GM19351 (cell line): ENCODE data around the gene POC1B.

Experiments used
- ATAC-seq: cut with Tn5 transposase; IDR thresholded peaks from one replicate; pipeline ENCODE4 v1.9.1; 2021; ENCODE audit warnings: mild to moderate bottlenecking, moderate library complexity; ENCODE audit not compliant: unreplicated experiment

POC1B gene

DNA sequence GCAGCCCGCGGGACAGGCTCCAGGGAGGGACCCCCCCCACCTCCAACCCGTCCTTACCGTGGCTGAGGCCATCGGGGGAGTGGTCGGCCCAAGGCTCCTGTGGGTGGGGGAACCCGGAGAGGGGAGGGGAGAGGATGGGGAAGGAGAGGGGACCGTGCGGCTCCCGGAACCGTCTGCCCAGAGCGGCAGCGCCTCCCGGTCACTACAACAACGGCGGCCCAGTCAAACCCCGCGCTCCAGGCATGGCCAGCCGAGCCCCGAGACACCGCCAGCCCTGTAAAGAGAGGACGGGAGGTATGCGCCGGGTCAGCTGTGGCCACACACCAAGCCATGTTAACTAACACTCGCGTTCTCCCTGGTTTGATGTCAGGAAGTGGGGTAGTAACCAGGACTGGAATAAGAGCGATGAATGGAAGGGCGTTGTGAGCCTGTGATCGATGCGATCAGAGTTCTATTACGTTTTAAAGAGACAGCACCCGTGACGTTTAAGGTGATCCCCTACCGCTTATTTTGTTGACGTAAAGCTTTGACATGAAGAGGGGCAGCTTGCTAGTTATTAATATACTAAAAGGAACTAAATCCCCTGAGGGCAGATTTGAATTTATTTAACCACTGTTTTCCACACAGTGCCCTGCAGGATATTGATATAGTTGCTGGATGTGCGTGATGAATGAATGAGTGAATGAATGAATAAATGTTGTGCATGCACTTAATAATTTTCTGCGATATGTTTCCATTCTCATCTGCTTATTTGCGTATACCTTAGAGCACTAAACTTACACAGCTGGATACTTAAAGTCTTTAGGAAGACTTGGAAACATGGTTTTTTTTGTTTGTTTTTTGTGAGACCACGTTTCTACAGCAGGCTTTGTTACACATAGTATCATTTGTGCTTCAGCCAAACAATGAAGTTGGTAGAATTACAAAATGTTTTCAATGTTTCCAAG is at the start of gene POC1B:
TSS of gene POC1B (minus strand) at position 224 of the 947 bp plus-strand sequence. CDS start at position 72, 152 bp downstream.
- peak; percentile 65 for ATAC-seq

DNA sequence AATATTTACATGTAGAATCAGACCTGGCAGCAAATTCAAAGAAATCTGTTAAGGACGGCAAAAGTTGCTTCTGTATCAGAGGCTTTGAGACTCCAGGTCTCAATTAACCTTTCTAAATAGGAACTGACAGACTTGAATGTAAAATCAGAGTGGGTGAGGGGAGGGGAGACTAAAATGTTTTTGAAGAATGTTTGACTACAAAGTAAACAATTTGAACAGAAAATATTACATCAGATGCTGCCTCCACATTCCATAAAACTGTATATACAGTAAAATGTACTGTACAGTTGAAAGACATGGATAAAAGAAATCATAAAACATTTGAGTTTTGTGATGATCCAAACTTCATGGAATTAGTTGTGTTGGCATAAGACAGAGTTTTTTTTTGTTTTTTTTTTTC is 49.5 kb upstream of the POC1B start:
- no peak for ATAC-seq

DNA sequence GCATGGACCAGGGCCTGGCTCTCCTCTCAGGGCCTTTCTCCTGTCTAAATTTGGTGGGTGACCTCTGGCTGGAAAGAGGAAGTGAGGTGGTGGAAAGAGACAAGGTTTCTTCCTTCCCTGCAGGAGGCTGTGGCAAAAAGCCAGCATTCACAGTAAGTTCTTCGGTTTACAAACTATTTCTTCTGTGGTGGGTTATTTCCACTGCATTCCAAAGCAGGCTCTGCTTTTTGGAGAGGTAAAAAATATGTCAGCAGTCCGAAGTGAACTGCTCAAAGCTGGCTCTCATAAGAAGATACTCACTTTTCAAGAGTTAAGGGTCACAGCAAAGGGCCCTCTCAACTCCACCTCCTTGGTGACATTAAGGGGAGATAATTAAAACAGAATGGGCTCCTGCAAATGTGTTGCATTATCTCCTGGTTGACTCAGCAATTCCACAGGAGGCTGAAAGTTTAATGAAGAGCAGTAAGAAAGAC is 48.9 kb upstream of the POC1B start:
- no peak for ATAC-seq

DNA sequence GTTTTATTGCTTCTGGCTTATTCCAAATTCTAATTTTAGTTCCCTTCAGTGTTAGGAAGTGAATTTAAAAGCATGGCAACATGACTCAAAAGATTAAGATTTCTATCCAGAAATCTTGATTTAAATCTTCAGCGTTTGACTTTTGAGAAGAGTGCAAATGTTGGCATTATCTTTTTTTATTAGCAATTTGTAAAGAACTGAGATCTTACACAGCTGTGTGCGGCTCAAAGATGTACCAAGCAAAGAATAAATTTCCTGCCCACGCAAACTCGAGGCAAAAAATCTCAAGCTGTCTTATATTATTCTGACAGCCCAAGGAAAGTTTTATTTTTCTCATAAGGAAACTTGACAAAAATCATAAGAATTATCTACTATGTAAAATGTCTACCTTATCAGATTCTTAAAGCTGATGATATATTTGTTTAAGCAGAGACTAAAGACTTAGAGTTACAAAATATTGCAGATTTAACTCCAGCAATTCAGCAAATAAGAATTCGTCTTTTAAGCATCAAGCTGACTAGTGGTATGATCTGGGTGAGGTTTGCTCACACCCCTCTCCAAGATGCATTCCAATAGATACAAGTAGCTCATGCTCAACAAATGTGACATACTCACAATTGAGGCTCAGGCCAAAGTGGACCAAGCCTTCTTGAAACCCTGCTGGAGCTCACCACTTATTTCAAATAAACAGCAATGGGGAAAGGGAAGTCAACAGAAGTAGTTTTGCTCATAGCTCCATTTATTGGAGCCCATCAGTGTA is 47.4 kb upstream of the POC1B start:
- no peak for ATAC-seq

DNA sequence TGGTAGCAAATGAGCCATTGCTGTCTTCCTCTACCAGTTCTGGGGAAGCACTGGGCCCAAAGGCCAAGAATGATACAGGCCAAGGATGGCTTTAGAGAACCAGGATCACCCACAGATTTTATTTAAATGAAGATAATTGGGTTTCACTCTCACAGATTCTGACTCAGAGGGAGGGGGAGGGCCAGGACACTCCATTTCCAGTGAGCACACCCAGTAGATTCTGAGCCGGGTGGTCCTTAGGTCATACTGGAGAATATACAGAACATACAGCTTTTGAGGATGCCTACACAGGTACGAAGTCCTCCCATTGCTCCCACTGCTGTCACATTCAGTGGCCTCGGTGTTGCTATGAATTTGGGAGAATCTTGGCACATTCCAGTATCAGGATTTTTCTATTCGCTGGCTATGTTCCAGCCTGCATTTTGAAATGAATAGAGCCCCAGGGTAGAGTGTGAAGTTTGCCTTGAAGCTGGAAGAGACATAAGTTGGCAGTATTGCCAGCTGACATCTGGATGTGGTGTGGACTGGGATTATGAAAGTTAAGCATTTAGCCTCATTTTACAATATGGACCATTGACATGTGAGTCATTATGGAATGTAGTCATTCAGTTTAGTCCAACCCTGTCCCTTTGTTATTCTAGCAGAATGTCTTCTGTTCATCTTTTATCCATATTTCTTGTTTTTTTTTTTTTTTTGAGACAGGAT is 45.8 kb upstream of the POC1B start:
- no peak for ATAC-seq

DNA sequence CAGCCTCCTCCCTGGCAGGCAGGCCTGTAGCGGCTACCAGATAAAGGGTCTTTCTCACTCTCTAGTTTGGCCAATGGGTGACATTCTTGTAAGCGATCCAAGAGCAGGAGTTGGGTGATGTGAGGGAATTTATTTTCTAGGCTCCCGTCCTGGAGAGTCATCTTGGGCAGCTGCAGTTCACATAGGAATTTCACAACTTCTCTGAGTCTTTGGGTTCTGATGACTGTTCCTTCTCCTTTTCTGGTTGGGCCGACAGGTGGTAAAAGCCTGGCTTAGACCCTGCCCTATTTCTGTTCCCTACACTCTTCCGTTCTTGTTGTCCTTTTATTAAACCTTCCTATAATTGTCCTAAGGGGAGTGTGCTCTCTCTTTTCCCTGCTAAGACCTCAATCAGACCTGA is 42.6 kb upstream of the POC1B start:
- ATAC-seq: no peak

DNA sequence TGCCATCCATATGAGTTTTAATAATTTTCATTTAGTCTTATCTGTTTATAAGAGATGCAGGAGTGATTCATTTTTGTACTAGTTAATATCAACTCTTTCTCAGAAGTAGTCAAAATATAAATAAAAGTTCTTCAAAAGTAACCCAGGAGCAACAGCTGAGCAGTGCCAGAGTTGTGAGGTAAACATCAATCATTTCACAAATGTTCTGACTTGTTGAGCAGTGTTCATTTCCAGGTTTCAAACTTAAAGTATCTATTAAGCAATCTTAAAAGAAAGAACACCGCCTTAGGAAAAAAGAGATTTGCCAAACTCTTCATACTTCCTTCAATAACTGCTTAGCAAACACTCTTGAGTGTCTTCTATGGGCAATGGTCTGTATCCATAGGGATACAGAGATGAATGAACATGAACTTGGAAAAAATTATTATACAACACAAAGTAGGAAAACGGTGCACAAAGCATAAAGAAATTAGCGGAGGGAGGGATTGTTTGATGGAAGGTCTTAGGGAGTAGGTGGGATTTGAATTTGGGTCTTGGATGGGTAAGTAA is 41.9 kb upstream of the POC1B start:
- ATAC-seq: no peak

DNA sequence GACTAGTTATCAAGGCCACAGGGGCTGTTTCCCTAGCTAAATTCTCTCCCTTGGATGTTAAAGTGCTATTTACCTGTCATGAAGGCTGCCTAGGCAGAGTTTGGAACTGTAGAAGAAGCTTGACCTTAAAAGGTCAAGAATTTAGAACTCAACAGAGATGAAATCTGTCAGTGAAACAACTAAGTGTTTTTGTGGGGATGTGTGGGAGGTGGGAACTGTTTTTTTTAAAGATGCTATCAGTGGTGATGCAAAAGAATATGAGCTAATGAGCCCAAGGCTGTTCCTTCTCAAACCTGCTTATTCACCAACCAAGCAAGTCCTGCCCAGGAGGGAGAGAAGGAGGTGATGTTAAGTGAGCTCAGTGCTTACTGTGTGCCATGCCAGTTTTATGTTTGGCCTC is 40.8 kb upstream of the POC1B start:
- peak; percentile 69 for ATAC-seq

DNA sequence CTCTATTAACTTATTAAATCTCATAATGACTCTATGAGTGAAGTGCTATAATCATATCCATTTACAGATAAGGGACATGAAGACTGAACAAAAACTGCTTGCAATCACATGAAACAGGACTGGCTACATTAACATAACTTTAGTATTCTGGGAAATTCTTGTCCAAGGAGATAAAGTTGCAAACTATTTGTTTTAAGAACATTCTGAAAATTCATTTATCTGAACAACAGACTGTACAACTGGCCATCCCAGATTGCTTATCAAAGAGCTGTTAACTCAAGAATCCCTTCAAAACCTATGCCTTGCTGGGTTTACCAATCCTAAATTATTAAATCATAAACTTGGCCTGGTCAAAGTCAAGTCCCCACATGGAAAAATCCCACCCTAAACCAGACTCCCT is 39.2 kb upstream of the POC1B start:
- ATAC-seq: no peak

DNA sequence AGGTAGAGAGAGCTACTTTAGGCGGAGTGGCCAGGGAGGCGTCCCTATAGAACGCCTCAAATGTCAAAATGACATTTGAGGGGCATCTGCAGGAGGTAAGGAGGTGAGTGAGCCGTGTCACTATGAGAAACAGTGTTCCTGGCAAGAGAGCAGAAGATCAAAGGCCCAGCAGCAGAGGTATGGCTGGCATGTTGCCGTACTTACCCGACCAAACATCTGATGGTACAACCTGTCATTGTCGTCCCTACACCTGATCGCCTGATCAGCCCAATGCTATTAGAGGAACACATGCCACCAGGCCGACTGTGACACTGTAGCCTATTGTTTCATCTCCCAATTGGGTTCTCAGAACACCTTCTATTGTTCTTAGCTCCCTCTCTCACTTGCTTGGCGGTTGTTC is 33.9 kb upstream of the POC1B start:
- no peak for ATAC-seq

DNA sequence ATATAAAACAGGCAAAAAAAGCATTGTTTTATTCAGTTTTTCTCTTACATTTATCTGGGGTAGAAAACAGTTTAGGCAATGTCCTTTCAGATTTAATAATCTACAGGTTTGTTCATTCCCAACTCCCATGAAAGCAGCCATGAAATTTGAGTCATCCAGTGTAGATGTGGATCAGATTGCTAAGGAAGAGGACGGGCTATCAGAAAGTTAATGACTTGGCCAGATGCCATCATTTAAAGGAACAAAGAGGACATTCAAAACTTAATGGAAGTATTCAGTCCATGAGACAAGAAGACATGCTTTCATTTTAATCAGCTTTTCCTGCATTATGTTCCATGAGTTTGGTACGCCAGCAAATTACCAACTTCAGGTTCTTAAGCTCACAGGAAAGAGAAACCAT is 31.1 kb upstream of the POC1B start:
- ATAC-seq: no peak

DNA sequence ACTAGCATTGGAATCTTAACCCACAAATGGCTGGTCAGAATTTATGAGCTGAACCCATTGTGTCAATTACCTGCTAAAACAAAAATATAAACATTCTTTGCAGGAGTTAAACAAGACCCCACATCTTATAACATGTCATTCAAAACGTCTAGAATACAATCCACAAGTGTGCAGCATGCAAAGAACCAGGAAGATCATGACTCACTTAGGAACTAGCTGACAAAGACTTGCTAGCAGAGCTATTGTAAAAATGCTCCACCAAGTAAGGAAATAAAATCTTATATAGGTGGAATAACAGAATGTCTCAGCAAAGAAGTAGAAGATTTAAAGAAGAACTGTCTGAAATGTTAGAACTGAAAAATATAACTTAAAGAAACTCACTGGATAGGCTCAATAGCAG is 26.5 kb upstream of the POC1B start:
- no peak for ATAC-seq

DNA sequence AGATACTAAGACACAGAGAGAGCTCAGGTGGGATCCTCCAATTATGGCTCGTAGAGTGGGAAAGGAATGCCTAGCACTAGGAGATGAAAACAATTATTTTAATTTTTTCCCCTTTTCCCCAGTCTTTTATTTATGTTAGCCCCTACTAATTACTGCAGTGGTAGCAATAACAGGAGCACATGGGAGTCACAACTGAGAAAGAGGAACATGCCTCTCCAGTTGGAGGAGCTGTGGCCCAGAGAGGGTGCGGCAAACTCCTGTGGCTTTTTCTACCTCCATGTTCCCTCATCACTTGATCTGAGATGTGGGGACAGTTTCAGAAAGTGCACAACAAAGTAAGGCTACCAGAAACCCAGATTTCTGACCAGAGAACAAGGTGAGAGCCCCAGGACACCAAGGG is 25.9 kb upstream of the POC1B start:
- no peak for ATAC-seq

DNA sequence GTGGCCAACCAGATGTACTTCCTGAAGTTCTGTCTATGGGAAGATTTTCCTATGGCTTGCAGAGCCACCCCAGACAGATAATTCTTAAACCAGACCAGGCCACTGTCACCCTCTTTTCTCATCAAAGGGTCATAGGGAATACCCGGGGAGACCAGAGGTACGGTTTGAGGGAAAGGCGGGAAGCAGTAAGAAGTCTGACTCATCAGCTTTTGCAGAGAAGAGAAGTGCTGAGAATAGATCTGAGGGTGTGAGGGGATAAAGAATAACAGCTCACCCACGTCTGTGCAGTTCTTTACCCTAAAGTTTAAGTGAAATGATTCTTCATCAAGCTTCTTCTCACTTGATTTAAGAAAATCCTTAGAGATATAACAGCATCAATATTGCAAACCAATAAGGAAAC is 21.3 kb upstream of the POC1B start:
- no peak for ATAC-seq

DNA sequence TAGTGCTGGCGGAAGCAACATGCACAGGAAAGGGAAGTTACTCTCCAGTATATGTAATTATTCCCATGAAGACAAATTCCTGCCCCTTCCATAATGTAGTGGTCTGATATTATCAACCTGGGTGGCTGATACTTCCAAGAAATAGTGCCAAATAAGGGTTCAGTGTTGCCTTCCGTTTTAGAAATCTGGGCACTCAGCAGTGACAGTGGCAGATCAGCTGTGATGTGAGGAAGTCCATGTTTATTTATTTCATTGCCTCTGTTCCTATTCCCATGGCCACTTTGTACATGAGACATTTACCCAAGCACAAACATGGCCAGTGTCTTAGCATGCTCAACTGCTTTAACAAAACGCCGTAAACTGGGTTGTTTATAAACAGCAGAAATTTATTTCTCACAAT is 20.3 kb upstream of the POC1B start:
- no peak for ATAC-seq

DNA sequence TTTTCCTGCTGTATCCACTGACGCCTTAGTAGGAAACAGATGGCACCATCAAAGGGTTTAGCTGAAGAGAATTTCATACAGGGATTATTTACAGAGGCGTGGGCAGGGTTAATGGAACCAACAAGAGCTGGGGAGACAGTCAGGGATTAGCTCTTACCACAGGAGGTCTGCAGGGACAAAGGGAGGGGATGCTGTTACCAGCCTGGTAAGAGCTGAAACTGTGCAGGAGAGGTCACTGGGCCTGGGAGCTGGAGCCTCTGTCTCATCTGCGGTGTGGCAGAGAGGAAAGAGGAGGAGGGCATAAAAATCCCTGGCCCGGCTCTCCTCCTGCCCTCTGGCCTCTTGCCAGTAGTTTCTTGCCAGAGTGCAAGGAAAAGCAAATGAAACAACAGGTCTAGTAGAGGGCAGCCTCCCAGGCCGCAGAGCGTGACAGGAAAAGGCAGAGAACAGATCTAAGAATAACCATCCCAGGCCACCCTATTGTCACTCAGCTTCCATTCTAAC is 18.9 kb upstream of the POC1B start:
- no peak for ATAC-seq

DNA sequence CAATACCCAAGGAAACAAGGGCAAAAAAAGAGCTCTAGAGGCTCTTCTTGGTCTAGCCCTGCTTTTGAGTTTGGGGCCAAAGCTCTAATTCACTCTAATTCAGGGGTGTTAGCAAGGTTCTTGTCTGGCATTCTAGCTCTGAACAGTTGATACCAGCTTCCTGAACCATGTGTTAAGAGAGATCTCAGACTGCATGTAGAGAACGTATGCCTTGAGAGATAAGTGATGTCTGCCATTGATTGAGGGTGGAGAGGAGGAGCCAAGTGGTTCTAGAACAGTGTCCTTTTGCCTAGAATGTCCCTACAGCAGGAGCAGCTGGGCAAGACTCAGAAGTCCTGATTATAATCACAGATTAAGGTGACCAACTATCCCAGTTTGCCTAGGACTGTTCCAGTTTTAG is 18.2 kb upstream of the POC1B start:
- ATAC-seq: no peak

DNA sequence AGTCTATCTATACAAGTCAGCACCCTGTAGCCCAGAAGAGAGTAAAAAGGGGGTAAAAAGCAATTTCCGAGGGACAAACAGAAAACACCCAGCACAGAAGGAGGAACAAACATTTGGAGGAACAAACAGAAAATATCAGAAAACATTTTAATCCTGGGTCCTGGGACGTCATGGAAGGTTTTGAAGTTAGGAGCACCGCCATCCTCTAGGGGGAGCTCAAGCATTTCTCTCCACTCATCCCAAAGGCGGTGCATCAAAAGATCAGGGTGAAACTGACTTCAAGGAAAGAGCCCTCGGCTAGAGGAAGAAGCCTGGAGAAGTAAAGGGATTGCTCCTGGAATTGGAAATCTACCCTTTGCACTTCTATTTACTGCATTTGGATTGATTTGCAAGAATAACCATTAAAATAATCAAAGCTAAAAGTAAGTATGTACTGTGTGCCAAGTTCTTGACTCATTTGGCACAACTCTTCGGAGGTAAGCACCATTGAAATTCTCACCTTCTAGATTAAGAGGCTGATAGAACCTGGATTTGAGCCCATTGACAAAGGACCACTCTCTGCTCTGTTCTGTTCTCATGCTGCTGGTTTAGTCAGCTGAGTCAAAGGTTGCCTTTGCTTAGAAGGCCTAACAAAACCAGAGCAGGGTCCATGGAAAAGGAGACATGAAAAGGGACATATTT is 17.2 kb upstream of the POC1B start:
- peak; percentile 74 for ATAC-seq

DNA sequence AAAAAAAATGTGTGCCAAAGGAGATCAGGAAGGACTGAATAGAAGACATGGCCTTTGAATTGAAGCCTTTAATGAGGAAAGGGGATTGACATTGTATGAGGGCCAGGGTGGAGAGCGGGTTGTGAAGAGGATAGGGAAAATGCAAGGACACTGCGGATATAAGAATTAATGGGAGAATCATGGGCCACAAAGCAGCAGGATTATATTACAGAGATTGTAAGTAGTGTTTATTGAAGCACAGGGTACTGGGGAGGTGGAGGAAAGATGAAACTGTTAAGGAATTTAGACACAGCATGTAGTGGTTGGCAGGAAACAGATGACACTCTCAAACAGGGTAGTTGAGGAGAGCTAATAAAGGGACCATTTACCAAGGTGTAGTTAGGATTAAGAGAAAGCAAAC is 16.4 kb upstream of the POC1B start:
- ATAC-seq: no peak

DNA sequence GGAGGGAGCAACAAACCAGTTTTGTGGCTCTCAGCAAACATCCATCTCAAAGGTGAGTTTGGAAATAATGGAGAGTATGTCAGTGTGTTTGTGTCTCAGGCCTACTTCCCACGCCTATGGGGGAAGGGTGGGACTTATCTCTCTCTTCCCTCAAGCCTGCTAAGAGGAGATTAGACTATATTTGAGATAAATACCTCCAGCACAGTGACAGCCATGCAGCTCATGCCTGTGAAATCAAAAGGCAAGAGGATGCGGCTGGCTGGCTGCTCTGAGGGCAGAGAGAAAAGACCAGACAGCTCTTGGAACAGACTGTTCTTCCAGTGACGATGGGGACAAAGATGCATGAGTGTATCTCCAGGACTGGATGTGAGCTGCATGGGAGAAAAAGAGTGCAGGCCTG is 14.7 kb upstream of the POC1B start:
- no peak for ATAC-seq
